Measurements from ENCODE around the gene HAUS7.

- TF ChIP-seq CTCF (conservative IDR thresholded peaks at IDR 0.05; ENCODE audit: low read length) (no peak), EZH2phosphoT487 (IDR thresholded peaks at IDR 0.05; ENCODE audit: borderline replicate concordance, low read depth, low read length) (no peak)
Measured at GRCh38 chrX:153475271-153475670, 4.9 kb upstream of the HAUS7 start.
